Occipital lobe (tissue), 3 donors: ENCODE measurements around the gene KLHL11. TPM values are rescaled to one million over a fixed set of nuclear protein-coding genes. Genes with fewer than 3 reads are reported as not detected.

Source experiments
- DNase-seq: peaks from one replicate; lab custom pipeline; 2025; lab: John Stamatoyannopoulos, UW
- small RNA-seq: library from RNA; depleted of rRNA; stranded (forward); fragments of <200 nt; gene quantifications from one replicate; pipeline ENCODE3, GENCODE V24; 2014
- total RNA-seq: library from RNA; depleted of rRNA; stranded (reverse); fragments of >200 nt; gene quantifications from one replicate; pipeline ENCODE4 v1.2.3, GENCODE V29; 2014

Gene KLHL11
- total RNA-seq, 1 donor from 2014 or later: 74.9 TPM

- peak; percentile 73 for DNase-seq
Measured at GRCh38 chr17:41811549-41812380, 53.5 kb downstream of the KLHL11 start, which contains the start of gene P3H4. P3H4 (minus strand) TSS chr17:41811949; CDS start chr17:41811915, 34 bp downstream.

- DNase-seq: no peak
Measured at GRCh38 chr17:41810659-41811548, 54.3 kb downstream of the KLHL11 start.

DNA sequence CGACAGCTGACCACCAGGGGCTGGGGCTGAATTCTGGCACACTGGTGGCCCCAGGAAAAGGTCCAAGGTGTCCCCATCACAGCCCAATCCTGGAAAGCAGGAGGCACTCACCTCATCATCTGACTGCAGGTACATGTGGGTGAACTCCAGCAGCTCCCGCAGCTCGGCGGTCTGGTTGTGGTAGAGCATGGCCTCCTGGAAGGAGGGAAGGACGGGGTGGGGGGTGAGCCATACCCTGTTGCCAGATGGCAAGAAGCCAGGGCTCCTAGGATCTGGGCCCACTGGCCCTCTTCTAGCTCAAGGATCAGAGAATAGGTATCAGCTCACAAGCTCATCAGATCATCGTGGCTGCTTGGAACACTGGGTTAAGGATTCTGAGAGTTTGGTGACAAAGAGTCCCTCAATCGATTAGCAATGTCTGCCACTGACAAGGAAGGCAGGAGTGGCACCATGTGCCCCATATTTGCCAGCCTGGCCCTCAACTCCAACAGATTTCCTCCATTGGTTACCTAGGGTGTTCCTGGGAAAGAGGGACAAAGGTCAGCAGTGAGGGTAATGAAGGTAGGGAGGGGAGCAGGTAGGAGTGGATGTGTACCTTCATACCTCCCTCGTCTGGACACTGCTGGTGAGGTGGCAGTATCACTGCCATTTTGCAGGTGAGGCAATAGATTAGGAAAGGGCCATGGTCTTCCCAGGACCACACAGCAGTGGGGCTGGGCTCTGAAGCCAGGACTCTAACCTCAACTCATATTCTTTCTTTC is 58.4 kb downstream of the KLHL11 start:
- no peak for DNase-seq

Small RNAs within 50 kb of the gene (small RNA-seq; reads per million reads assigned to genes)
- gene AC125257.2: not detected

Other genes with a start within 250 kb of the KLHL11 start
- gene KRT17, start 240.8 kb downstream of the KLHL11 start, total RNA-seq: 0.31 TPM
- gene EIF1, start 176.5 kb downstream of the KLHL11 start, total RNA-seq: 95.5 TPM
- not detected for gene GAST, start 153.1 kb downstream of the KLHL11 start, total RNA-seq
- gene HAP1, start 130.8 kb downstream of the KLHL11 start, total RNA-seq: 0.16 TPM
- gene JUP, start 78.7 kb downstream of the KLHL11 start, total RNA-seq: 37.4 TPM
- 10.3 TPM for gene P3H4, start 53.5 kb downstream of the KLHL11 start, total RNA-seq
- 11.2 TPM for gene FKBP10, start 52.4 kb downstream of the KLHL11 start, total RNA-seq
- 85.8 TPM for gene NT5C3B, start 29.2 kb downstream of the KLHL11 start, total RNA-seq
- not detected for gene KLHL10, start 27.6 kb downstream of the KLHL11 start, total RNA-seq
- 118 TPM for gene ACLY, start 53.5 kb upstream of the KLHL11 start, total RNA-seq
- gene ODAD4, start 65.2 kb upstream of the KLHL11 start, total RNA-seq: 1.6 TPM
- gene CNP, start 101.4 kb upstream of the KLHL11 start, total RNA-seq: 40.7 TPM
- 78.0 TPM for gene DNAJC7, start 152.0 kb upstream of the KLHL11 start, total RNA-seq
- gene NKIRAS2, start 154.7 kb upstream of the KLHL11 start, total RNA-seq: 31.5 TPM
- 3.7 TPM for gene C17orf113, start 185.2 kb upstream of the KLHL11 start, total RNA-seq
- 0.31 TPM for gene ZNF385C, start 233.1 kb upstream of the KLHL11 start, total RNA-seq
- 1.1 TPM for gene DHX58, start 247.3 kb upstream of the KLHL11 start, total RNA-seq